ENCODE results near the gene ST3GAL2. TPM values are rescaled to one million over a fixed set of nuclear protein-coding genes. Genes with fewer than 3 reads are reported as not detected.

The ST3GAL2 gene
- total and polyA plus RNA-seq, 9 of the 15 experiments (the other 6 are each of a cell fraction or from before 2014, with no cell fraction given): 1.5 to 108 (median 34.3) TPM

- TF ChIP-seq ZBTB26 (CRISPR knock-in tag; IDR thresholded peaks at IDR 0.05) (peak; percentile 85), ZNF584 (CRISPR knock-in tag; IDR thresholded peaks at IDR 0.05; ENCODE audit: low read depth) (peak; percentile 97), KDM4B (IDR thresholded peaks at IDR 0.05; ENCODE audit: borderline replicate concordance in 2 of 2, low read depth in 1 of 2) (peak in 1 of 2 experiments; percentile 99; a peak in 2 of 4 replicates), SUPT5H (IDR thresholded peaks at IDR 0.05) (no peak), CC2D1A (IDR thresholded peaks at IDR 0.05) (no peak), RFX1 (IDR thresholded peaks at IDR 0.05) (peak; percentile 53; the same call in 1 of the 2 replicates), ZNF354B (CRISPR knock-in tag; IDR thresholded peaks at IDR 0.05) (peak; percentile 44; the same call in 1 of the 2 replicates), ID3 (CRISPR knock-in tag; IDR thresholded peaks at IDR 0.05) (no peak), ID3 (tag; IDR thresholded peaks at IDR 0.05) (peak; percentile 86), SIX5 (IDR thresholded peaks at IDR 0.05; ENCODE audit: borderline replicate concordance in 1 of 2, insufficient read depth in 1 of 2, low read depth in 1 of 2, low read length in 2 of 2) (peak; percentile 99 to 100), GABPB1 (CRISPR knock-in tag; IDR thresholded peaks at IDR 0.05) (peak; percentile 85), MEF2D (tag; conservative IDR thresholded peaks at IDR 0.05; ENCODE audit: low read depth) (peak; percentile 81), HMGN3 (IDR thresholded peaks at IDR 0.05; ENCODE audit: borderline replicate concordance, extremely low read depth, insufficient read length, low read depth, low read length) (peak; percentile 69), SMAD3 (CRISPR knock-in tag; conservative IDR thresholded peaks at IDR 0.05) (peak; percentile 90), ETV1 (tag; conservative IDR thresholded peaks at IDR 0.05; ENCODE audit: low read depth) (peak; percentile 70), HDAC1 (IDR thresholded peaks at IDR 0.05) (0 out of 4 replicates have a peak, but pooled peaks of 1 of the 2 experiments have one; percentile 21), NR2F6 (CRISPR knock-in tag; IDR thresholded peaks at IDR 0.05) (peak; percentile 5; the same call in 1 of the 2 replicates), MTA2 (IDR thresholded peaks at IDR 0.05; ENCODE audit: low read depth) (no peak), NR2C2 (CRISPR knock-in tag; IDR thresholded peaks at IDR 0.05) (peak; percentile 79; the same call in 1 of the 2 replicates), NR2C2 (tag; IDR thresholded peaks at IDR 0.05) (peak; percentile 93), NCOA4 (IDR thresholded peaks at IDR 0.05; ENCODE audit: partially characterized antibody) (no peak), ESRRA (IDR thresholded peaks at IDR 0.05; ENCODE audit: borderline replicate concordance, low read depth) (peak; percentile 23; the same call in 1 of the 2 replicates)
- TF ChIP-seq, protein P1, sequence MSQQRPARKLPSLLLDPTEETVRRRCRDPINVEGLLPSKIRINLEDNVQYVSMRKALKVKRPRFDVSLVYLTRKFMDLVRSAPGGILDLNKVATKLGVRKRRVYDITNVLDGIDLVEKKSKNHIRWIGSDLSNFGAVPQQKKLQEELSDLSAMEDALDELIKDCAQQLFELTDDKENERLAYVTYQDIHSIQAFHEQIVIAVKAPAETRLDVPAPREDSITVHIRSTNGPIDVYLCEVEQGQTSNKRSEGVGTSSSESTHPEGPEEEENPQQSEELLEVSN (IDR thresholded peaks at IDR 0.05; ENCODE audit: borderline replicate concordance in 1 of 2, extremely low read depth in 1 of 2, insufficient read depth in 1 of 2, insufficient read length in 1 of 2, low read depth in 1 of 2, low read length in 1 of 2, poor library complexity in 1 of 2, severe bottlenecking in 1 of 2): peak in 1 of 2 experiments; percentile 59
Measured at GRCh38 chr16:70438969-70439862, at the start of gene ST3GAL2 (continued).

Data from K562 (cell line).